NB4 (cell line): Measurements from ENCODE around the gene CNTN4.

Experiments
- CTCF ChIP-seq: IDR thresholded peaks from one replicate; pipeline ENCODE4 v1.5.1; 2012; ENCODE audit warnings: low read depth, low read length
- POLR2A ChIP-seq: IDR thresholded peaks from 2 replicates; pipeline ENCODE4 v1.6.1; 2011; ENCODE audit warnings: mild to moderate bottlenecking; ENCODE audit not compliant: insufficient read length; ENCODE audit errors: extremely low read depth

GRCh38 chr3:2090095-2090911 lies 8.4 kb upstream of the CNTN4 start:
- TF ChIP-seq CTCF (no peak), POLR2A (no peak)
